WTC11 (cell line): ENCODE measurements around the gene NFATC1. TPM values are rescaled to one million over a fixed set of nuclear protein-coding genes. Genes with fewer than 3 reads are reported as not detected.
A peak's percentile ranks its signal among the peaks of the same experiment; 100 is the strongest.

ENCODE experiments used
- ATAC-seq: fragments of 200-7000 bp; cut with Tn5 transposase; 2 replicates; pipeline ENCODE4 v1.10.0; 2021; ENCODE audit warnings: mild to moderate bottlenecking, moderate library complexity
- CTCF ChIA-PET: fragments of 300-600 bp; sonication (Branson Sonifier 250); formaldehyde crosslinking; loops from one replicate; lab custom pipeline; 2021; ENCODE audit warnings: antibody characterized with exemption; lab: Charles Lee
- POLR2A ChIA-PET: fragments of 350-600 bp; sonication (Branson Sonifier 250); formaldehyde crosslinking; loops from one replicate; lab custom pipeline; 2021; ENCODE audit warnings: antibody characterized with exemption; lab: Charles Lee
- DNase-seq: peaks from one replicate; pipeline ENCODE4 v3.0.0; 2021; ENCODE audit warnings: low spot score
- H3K27ac Mint-ChIP-seq: 2 replicates; pipeline ENCODE4 v1.8.0; 2021; ENCODE audit warnings: mixed read lengths
- H3K27me3 Mint-ChIP-seq: 2 replicates; pipeline ENCODE4 v1.8.0; 2021; ENCODE audit warnings: low read depth, mild to moderate bottlenecking, moderate library complexity, mixed read lengths
- H3K36me3 Mint-ChIP-seq: 2 replicates; pipeline ENCODE4 v1.8.0; 2021; ENCODE audit warnings: mixed read lengths
- H3K4me1 Mint-ChIP-seq: 2 replicates; pipeline ENCODE4 v1.8.0; 2022; ENCODE audit warnings: mixed read lengths
- H3K4me3 Mint-ChIP-seq: 2 replicates; pipeline ENCODE4 v1.8.0; 2021; ENCODE audit warnings: mild to moderate bottlenecking, moderate library complexity, mixed read lengths
- H3K9me3 Mint-ChIP-seq: 2 replicates; pipeline ENCODE4 v1.8.0; 2021; ENCODE audit warnings: mixed read lengths
- ATF3 ChIP-seq: sonication (generic); formaldehyde crosslinking; conservative IDR thresholded peaks from 2 replicates; pipeline ENCODE4 v1.8.1; 2022; ENCODE audit warnings: mild to moderate bottlenecking, missing genetic modification reagents
- ATF6 ChIP-seq: sonication (generic); formaldehyde crosslinking; IDR thresholded peaks from 2 replicates; pipeline ENCODE4 v1.8.1; 2023; ENCODE audit warnings: mild to moderate bottlenecking, missing genetic modification reagents
- CDX4 ChIP-seq: fragments of 250-450 bp; sonication (Bioruptor Pico); IDR thresholded peaks from 2 replicates; pipeline ENCODE4 v1.9.0; 2021; ENCODE audit warnings: moderate library complexity, mild to moderate bottlenecking, inconsistent platforms, borderline replicate concordance
- KAT7 ChIP-seq: sonication (generic); formaldehyde crosslinking; IDR thresholded peaks from 2 replicates; pipeline ENCODE4 v1.8.1; 2023; ENCODE audit warnings: missing genetic modification reagents, mild to moderate bottlenecking, borderline replicate concordance
- MLX ChIP-seq: sonication (generic); formaldehyde crosslinking; IDR thresholded peaks from 2 replicates; pipeline ENCODE4 v1.8.1; 2023; ENCODE audit warnings: mild to moderate bottlenecking, missing genetic modification reagents, moderate library complexity
- NFE2L1 ChIP-seq: sonication (generic); formaldehyde crosslinking; IDR thresholded peaks from 2 replicates; pipeline ENCODE4 v1.8.1; 2023; ENCODE audit warnings: missing genetic modification reagents
- PREB ChIP-seq: sonication (generic); formaldehyde crosslinking; IDR thresholded peaks from 2 replicates; pipeline ENCODE4 v1.8.1; 2022; ENCODE audit warnings: mild to moderate bottlenecking, missing genetic modification reagents, moderate library complexity, borderline replicate concordance
- PRRX2 ChIP-seq: fragments of 250-450 bp; sonication (Bioruptor Pico); IDR thresholded peaks from 2 replicates; pipeline ENCODE4 v1.8.0; 2021; ENCODE audit warnings: mild to moderate bottlenecking
- RELA ChIP-seq: sonication (generic); formaldehyde crosslinking; IDR thresholded peaks from 2 replicates; pipeline ENCODE4 v1.8.1; 2022; ENCODE audit warnings: missing genetic modification reagents, mild to moderate bottlenecking, borderline replicate concordance
- RORB ChIP-seq: fragments of 250-450 bp; sonication (Bioruptor Pico); IDR thresholded peaks from 2 replicates; pipeline ENCODE4 v1.9.0; 2021; ENCODE audit warnings: mild to moderate bottlenecking
- SMAD4 ChIP-seq: sonication (generic); formaldehyde crosslinking; IDR thresholded peaks from 2 replicates; pipeline ENCODE4 v1.8.0; 2022; ENCODE audit warnings: mild to moderate bottlenecking, missing genetic modification reagents
- SOX15 ChIP-seq: fragments of 250-450 bp; sonication (Bioruptor Pico); IDR thresholded peaks from 2 replicates; pipeline ENCODE4 v1.9.0; 2021; ENCODE audit warnings: mild to moderate bottlenecking
- STAT6 ChIP-seq: sonication (generic); formaldehyde crosslinking; conservative IDR thresholded peaks from 2 replicates; pipeline ENCODE4 v1.8.1; 2023; ENCODE audit warnings: mild to moderate bottlenecking, low read depth, missing genetic modification reagents, moderate library complexity
- TP53 ChIP-seq: sonication (generic); formaldehyde crosslinking; IDR thresholded peaks from 2 replicates; pipeline ENCODE4 v1.8.1; 2023; ENCODE audit warnings: mild to moderate bottlenecking, missing genetic modification reagents
- ZNF219 ChIP-seq: sonication (generic); formaldehyde crosslinking; IDR thresholded peaks from 2 replicates; pipeline ENCODE4 v1.8.0; 2023; ENCODE audit warnings: missing genetic modification reagents, mild to moderate bottlenecking, borderline replicate concordance
- ZNF416 ChIP-seq: fragments of 250-450 bp; sonication (Bioruptor Pico); IDR thresholded peaks from 2 replicates; pipeline ENCODE4 v1.9.0; 2021; ENCODE audit warnings: mild to moderate bottlenecking, inconsistent platforms
- ZNF423 ChIP-seq: fragments of 250-450 bp; sonication (Bioruptor Pico); IDR thresholded peaks from 2 replicates; pipeline ENCODE4 v2.1.2; 2022; ENCODE audit warnings: mild to moderate bottlenecking, moderate library complexity
- ZNF425 ChIP-seq: fragments of 250-450 bp; sonication (Bioruptor Pico); conservative IDR thresholded peaks from 2 replicates; pipeline ENCODE4 v1.9.0; 2021; ENCODE audit warnings: mild to moderate bottlenecking
- ZNF671 ChIP-seq: fragments of 250-450 bp; sonication (Bioruptor Pico); IDR thresholded peaks from 2 replicates; pipeline ENCODE4 v1.8.0; 2021; ENCODE audit warnings: mild to moderate bottlenecking
- total RNA-seq: library from RNA; stranded (reverse); gene quantifications from 3 replicates; pipeline ENCODE4 v1.2.3, GENCODE V29; 2021

The NFATC1 gene
- total RNA-seq, 1 experiment from 2014 or later, result 20.2 TPM

GRCh38 chr18:79526468-79527460 lies 131.0 kb downstream of the NFATC1 start (continued):
- TF ChIP-seq STAT6, result no peak

GRCh38 chr18:79527656-79528315 lies 132.1 kb downstream of the NFATC1 start:
- peaks cover 7% of the 10 kb centered on the region for H3K27me3 Mint-ChIP-seq
- no peak overlapping the region for H3K4me3 Mint-ChIP-seq
- H3K36me3 Mint-ChIP-seq, result no peaks in the 10 kb centered on the region; the same call in 1 of the 2 replicates
- no peak overlapping the region for H3K27ac Mint-ChIP-seq
- H3K9me3 Mint-ChIP-seq, result no peaks in the 10 kb centered on the region
- no peak for ATAC-seq
- DNase-seq, result no peak
- POLR2A ChIA-PET, result no interaction called here
- TF ChIP-seq ZNF416, result no peak
- no peak for TF ChIP-seq KAT7
- TF ChIP-seq PRRX2 (CRISPR knock-in tag), result no peak
- TF ChIP-seq PREB (CRISPR knock-in tag), result no peak
- TF ChIP-seq ZNF423, result no peak
- TF ChIP-seq TP53, result no peak
- TF ChIP-seq SOX15 (CRISPR knock-in tag), result no peak
- peaks cover 6% of the 10 kb centered on the region; the same call in 1 of the 2 replicates for H3K4me1 Mint-ChIP-seq
- CTCF ChIA-PET, result no interaction called here

- Mint-ChIP-seq H3K36me3 (no peaks in the 10 kb centered on the region; the same call in 1 of the 2 replicates), H3K4me1 (peaks cover 6% of the 10 kb centered on the region; the same call in 1 of the 2 replicates), H3K9me3 (no peaks in the 10 kb centered on the region), H3K27me3 (peaks cover 7% of the 10 kb centered on the region), H3K27ac (no peak overlapping the region), H3K4me3 (no peak overlapping the region)
- DNase-seq, result peak; percentile 7
- ChIA-PET POLR2A (no interaction called here), CTCF (interaction anchor here (2.7 kb wide), 1 partner anchor 147 kb away, joined by 10 read pairs; no protein-coding TSS in a partner anchor)
- no peak for ATAC-seq
- no peak for TF ChIP-seq RORB (CRISPR knock-in tag)
- TF ChIP-seq ATF6, result no peak
- TF ChIP-seq ATF3 (CRISPR knock-in tag), result no peak
- TF ChIP-seq STAT6, result no peak
- TF ChIP-seq RELA (CRISPR knock-in tag), result no peak
- TF ChIP-seq ZNF219 (CRISPR knock-in tag), result no peak
- no peak for TF ChIP-seq ZNF425 (CRISPR knock-in tag)
- TF ChIP-seq MLX (CRISPR knock-in tag), result no peak
- no peak for TF ChIP-seq CDX4 (CRISPR knock-in tag)
- TF ChIP-seq ZNF671 (CRISPR knock-in tag), result no peak
- no peak for TF ChIP-seq SMAD4 (CRISPR knock-in tag)
- TF ChIP-seq NFE2L1, result no peak
Measured at GRCh38 chr18:79528316-79528695, 132.6 kb downstream of the NFATC1 start.
